ENCODE data around the gene ARL2BP.
"Not testable (repeated sequence)": the region's sequence is repeated elsewhere in the genome, so short reads cannot be mapped to it uniquely, and the experiment has no call there.

The ARL2BP gene

DNA sequence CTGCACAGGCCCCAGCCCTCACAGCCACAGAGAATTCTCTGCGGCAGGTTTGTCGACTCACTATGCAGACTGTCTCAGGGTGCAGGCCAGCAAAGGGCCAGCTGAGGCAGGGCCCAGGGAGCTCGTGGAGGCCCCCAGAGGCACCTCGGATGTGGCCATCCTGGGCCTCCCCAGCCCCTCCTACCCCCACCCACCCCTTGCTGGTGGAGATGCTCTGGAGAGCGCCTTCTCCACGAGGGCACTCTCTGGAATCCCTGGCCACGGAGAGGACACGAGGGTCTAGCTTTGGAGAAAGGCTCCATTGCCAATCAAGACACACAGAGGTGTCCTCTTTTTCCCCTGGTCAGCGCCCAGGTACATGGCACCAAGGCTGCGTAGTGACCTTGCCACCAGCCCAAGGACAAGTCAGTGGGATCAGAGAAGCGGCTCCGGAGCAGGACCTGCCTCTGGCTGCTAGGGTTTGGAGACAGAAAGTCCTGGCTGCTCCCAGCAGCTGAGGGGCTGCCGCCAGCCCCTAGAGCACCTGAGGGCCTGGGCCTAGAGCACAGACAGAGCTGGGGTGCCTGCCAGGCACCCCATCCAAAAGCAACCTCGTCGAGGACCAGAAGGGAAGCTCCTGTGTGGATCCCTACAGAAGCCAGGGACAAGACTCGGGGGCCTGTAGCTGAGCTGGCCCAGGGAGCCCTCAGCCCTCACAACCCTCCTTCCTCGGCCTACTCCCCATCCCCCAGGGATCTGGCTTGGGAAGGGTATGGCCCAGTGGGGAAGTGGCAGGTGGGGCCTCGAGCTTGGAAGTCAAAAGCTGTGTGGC lies 18.7 kb downstream of the ARL2BP start:
- DNase-seq (ENCODE audit: low read depth in 2 of 3, low spot score in 2 of 3): no peak

DNA sequence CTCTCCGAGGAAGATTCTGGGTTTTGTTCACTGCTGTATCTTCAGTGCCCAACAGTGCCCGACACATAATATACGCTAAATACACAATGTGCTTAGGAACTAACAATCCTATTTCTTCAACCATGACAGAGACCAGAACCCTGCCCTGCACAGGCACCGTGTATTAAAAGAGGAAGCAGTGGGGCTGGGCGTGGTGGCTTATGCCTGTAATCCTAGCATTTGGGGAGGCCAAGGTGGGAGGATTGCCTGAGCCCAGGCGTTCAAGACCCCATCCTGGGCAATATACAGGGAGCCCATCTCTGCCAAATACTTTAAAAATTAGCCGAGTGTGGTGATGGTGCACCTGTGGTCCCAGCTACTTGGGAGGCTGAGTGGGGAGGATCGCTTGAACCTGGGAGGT lies 19.3 kb downstream of the ARL2BP start:
- no peak for DNase-seq (ENCODE audit: low read depth in 2 of 3, low spot score in 2 of 3)

DNA sequence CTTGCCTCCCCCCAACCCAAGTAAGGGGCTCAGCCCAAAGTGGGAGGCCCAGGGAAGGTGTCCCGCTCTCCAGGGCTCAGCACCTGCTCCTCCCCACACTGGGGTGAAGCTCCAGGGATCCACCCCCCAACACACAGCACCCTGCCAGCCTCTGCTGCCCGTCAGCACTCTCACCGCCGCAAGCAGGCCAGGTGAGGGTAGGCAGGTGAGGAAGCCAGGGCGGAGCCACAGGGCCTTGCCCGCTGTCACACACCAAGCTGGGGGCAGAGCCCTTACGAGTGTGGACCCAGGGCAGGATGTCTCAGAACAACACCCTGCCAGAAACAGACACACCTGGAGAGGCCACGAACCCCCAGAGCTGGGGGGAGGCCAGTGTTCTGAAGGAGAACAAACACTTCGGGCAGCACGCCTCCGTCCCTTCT lies 19.9 kb downstream of the ARL2BP start:
- DNase-seq (ENCODE audit: low read depth in 2 of 3, low spot score in 2 of 3): no peak

DNA sequence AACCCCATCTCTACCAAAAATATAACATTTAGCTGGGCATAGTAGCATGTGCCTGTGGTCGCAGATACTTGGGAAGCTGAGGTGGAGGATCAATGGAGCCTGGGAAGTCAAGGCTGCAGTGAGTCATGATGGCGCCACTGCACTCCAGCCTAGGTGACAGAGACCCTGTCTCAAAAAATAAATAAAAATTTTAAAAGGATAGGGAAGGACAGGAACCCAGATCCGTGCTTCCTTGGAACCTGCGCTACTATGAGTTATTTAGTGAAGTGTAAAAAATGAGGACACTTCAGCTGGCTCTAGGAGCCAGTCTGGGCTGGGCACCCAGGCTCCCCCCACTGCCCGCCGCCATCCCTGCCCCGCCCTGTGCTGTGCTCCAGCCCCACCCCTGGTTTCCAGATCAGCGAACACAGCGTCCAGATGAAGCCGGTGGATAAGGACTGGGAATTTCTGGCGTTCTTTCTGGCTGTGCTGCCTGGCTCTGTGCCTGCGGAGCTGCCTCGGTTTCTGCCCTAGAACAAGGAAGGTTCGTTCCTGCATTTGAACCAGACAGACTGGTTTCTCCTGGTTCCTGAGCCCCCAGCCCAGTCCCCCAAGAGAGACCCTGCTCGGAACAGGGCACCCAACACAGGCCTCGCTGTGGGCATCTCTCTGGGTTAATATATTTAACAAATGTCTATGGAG lies 20.9 kb downstream of the ARL2BP start:
- no peak for DNase-seq (ENCODE audit: low read depth in 2 of 3, low spot score in 2 of 3)

DNA sequence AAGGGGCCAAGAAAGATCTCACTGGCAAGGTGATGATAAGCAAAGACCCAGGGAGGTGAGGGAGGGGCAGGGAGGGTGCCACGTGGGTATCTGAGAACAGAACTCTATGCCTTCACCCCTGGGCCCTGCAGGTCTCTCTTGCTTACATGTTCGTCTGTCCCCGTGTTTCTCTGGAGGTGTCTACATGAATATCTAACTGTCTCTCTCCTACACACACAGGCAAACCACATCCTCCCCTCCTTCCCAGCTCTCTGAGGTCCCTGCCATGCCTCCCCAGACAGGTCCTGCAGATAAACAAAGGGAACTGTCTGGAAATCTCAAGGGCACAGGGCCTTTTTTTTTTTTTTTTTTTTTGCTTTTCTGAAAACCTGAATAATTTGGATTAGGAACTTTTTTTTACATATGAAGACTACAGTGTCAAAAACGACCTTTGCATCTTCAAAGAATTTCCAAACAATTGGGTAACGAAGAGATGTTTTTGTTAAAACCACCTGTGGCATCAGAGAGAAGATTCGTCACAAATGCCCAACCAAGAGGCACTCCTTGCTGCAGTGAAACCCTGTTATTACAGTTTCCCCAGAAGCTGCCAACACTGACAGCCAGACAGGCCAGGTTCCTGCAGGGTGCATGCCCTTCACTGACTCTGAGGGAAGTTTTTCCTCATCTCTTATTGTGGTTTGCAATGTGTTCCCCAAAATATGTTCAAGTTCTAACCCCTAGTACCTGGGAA lies 21.6 kb downstream of the ARL2BP start:
- DNase-seq (ENCODE audit: low read depth in 2 of 3, low spot score in 2 of 3): no peak

DNA sequence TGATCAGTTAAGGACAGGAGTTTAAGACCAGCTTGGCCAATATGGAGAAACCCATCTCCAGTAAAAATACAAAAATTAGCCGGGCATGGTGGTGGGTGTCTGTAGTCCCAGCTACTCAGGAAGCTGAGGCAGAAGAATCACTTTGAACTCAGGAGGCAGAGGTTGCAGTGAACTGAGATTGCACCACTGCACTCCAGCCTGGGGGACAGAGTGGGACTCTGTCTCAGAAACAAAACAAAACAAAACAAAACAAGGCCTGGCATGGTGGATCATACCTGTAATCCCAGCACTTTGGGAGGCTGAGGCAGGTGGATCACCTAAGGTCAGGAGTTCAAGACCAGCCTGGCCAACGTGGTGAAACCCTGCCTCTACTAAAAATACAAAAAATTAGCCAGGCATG lies 22.3 kb downstream of the ARL2BP start:
- DNase-seq (ENCODE audit: low read depth in 2 of 3, low spot score in 2 of 3): not testable (repeated sequence)

DNA sequence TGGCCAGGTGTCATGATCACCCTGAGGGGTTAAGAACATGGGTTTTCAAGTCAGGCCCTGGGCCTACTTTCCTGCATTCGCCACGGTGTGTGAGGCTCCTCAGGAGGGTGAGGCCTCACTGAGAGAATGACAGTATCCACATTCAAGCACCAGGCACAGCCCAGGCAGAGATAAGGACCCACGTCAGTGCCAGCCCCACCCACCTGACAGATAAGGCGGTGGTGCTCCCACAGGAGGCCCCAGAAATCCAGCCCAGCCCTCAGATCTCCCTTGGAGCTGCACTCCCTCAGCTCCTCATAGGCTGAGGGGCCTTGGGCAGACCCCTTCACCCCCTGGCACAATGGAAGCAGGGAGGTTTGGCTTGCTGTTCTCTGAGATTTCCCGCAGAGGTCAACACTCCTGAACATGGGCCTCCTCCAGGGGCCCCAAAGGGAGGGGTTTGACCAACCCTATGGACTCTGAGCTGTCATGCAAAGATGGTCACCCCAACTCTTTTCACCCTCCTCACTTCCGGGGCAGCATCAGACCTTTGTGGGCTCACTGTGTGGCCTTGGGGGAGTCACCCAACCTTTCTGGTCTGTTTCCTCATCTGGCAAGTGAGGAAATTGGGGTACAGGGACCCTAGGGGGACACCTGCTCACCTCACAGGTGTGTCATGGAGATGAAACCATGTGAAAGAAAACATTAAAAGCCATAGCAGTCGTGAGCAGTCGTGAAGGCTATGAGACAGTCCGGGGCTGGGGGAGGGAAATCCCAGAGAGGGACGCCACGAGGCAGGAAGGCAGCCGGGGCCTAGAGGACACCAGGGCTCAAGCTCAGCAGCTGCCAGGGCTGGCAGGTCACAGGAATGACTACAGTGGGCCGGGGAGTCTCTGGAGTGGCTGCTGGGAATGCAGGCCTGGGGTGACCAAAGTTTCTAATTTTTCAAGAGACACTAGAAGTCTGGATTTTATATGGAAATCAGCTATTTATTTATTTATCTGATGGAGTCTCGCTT lies 24.0 kb downstream of the ARL2BP start:
- DNase-seq (ENCODE audit: low read depth in 2 of 3, low spot score in 2 of 3): no peak

DNA sequence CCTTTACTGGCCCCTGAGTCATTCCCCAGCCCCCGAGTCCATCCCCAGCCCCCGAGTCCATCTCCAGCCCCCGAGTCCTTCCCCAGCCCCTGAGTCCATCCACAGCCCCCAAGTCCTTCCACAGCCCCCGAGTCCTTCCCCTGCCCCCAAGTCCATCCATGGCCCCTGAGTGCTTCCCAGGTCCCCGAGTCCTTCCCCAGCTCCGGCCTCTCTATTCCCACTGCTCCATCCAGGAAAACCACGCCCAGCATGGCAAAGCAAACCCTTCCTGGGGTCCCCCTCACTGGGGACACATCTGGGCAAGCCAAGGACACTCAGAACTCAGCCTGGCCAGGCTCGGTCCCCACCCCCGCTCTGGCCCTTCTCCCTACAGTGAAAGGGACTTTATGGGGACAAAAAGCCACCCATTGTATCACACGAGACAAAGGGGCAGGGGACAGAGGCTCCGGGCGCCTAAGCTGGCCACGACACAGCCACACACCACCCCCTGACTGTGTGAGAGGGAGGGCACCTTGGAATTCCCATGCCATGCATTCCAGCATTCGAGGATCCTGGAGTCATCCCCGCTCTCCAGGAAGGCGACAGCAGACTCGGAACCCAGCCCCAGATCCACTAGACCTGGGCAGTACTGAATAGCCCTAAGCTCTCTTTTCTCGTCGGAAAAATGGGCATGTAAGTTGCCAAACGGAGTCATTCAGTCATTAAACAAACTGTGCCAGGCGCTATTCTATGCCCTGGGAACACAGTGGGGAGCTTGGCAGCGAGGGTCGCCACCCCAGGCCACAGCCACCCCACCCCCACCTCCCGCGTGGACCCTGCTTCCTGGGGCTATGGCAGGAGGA lies 25.4 kb downstream of the ARL2BP start:
- DNase-seq (ENCODE audit: low read depth in 2 of 3, low spot score in 2 of 3): no peak

DNA sequence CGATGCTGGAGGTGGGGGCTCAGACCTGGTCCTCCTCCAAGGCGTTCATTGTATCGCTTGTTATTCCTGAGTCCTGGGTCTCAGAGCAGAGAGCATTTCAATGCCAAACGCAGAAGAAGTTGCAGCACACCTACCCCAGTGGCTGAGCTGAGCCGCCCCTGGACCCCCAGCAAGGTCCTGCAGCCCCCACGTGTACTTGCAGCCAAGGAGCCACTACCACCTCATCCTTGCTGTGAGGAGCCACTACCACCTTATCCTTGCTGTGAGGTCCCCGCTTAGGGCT lies 25.9 kb downstream of the ARL2BP start:
- DNase-seq (ENCODE audit: low read depth in 2 of 3, low spot score in 2 of 3): no peak

DNA sequence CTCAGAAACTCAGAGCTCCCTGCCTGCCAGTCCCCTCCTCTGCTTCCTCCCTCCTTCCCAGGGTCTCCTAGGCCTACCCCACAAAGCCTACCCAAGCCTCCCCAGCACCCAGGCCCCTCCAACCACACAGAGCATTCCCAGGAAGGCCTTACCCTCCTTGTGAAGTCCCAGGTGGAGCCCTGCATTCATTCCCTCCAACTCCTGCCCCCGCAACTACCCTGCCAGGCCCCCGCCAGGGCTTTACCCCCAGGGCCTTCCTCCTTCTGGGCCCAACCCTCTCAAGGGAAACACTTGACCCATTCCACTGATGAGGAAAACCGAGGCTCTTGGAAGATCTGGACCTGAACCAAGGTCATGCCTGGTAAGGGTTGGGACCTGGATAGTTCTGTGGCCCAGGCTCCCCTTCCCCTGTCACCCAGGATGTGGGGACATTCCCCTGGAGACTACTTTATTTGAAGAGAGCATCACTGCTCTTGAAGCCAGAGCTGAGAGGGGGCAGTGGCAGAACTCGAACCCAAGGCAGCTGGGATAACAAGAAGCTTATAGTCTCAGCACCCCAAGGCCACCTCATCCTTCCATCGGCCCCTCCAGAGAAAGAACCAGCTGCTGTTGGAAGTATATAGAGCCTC lies 26.9 kb downstream of the ARL2BP start:
- no peak for DNase-seq (ENCODE audit: low read depth in 2 of 3, low spot score in 2 of 3)

DNA sequence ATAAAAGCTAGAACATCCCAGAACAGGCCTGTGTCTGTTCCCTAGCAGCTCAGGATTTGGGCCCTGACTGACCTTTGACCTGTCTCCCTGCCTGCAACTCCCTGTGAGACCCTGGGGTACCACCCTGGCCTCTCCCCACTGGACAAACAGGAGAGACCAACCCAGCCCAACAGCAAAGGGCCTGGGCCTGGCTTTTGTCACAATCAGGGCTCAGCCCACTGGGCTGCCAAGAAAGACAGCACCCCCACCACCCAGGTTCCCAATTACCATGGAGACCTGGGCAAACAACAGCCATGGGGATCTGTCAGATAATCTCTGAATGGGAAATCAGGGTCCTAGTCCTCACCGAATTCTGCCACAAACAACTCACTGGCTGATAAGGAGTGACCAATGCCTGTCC lies 28.3 kb downstream of the ARL2BP start:
- no peak for DNase-seq (ENCODE audit: low read depth in 2 of 3, low spot score in 2 of 3)

DNA sequence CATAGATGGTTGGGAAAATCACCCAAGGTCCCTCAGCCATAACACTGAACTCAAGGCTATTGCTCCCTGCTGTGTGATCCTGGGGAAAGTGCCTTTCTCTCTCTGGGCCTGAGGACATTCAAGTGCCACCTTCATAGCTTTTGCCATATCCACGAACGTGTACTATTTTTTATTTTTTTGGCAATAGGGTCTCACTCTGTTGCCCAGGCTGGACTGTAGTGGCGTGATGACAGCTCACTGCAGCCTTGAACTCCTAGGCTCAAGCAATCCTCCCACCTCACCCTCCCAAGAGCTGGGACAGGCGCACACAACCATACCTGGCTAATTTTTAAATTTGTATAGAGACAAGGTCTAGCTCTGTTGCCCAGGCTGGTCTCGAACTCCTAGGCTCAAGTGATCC lies 28.8 kb downstream of the ARL2BP start:
- no peak for DNase-seq (ENCODE audit: low read depth in 2 of 3, low spot score in 2 of 3)

DNA sequence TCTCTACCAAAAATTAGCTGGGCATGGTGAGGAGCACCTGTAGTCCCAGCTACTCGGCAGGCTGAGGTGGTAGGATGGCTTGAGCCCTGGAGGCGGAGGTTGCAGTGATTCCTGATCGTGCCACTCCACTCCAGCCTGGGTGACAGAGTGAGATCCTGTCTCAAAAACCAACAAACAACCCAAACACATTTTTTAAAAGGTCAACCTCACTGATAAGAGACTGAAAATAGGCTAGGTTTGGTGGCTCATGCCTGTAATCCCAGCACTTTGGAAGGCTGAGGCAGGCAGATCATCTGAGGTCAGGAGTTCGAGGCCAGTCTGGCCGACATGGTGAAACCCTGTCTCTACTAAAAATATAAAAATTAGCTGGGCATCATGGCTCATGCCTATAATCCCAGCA lies 30.9 kb downstream of the ARL2BP start:
- not testable (repeated sequence) for DNase-seq (ENCODE audit: low read depth in 2 of 3, low spot score in 2 of 3)

DNA sequence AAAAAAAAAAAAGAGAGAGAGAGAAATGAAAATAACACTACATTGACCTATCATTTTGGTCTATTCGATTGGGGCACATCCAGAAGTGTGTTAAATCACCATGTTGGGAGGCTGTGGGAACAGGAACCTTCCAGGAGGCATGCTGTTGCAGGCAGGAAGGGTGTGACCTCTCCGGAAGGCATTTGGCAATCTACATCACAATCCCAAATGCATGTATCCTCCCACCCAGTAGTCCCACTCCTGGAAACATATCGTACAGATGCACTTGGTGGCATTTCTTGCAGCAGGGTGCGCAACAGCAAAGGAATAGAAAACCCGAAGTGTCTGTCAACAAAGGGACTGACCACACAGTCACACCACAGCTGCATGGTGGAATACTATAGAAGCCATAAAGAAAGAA lies 31.5 kb downstream of the ARL2BP start:
- DNase-seq (ENCODE audit: low read depth in 2 of 3, low spot score in 2 of 3): no peak

DNA sequence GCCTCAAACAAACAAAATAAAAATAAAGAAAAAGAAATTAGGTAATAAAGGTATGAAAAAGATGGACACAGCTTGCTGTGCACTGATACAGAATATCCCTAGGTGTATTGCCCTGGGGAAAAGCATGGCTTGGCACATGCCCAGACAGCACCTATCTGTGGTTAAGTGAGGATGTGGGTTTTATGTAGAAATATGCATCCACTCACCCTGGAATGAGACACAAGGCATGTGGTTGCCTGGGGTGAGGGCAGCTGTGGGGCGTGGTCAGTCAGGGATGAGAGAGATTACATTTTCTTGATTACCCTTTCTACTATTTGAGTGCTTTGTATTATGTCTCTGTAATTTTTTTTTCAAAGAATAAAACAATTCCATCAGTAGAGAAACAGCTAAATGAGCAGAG lies 32.5 kb downstream of the ARL2BP start:
- DNase-seq (ENCODE audit: low read depth in 2 of 3, low spot score in 2 of 3): no peak

DNA sequence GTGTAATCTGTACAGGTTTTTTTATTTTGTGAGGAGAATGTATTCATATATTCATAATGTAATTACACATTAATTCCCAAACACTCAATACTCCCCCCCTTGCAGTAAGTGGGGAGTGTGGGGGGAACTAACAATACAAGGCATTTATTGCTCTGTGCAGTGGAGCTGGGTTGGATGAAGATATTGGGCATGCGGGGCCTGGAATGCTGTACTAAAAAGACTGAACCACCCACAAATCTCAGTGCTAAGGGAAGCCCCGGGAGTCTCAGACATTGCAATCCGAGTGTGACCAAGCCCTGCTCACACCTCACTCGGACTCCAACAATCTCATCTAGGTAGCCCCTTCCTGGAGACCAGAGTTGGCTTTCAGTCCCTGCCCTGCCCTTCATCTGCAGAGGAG lies 33.4 kb downstream of the ARL2BP start:
- no peak for DNase-seq (ENCODE audit: low read depth in 2 of 3, low spot score in 2 of 3)

DNA sequence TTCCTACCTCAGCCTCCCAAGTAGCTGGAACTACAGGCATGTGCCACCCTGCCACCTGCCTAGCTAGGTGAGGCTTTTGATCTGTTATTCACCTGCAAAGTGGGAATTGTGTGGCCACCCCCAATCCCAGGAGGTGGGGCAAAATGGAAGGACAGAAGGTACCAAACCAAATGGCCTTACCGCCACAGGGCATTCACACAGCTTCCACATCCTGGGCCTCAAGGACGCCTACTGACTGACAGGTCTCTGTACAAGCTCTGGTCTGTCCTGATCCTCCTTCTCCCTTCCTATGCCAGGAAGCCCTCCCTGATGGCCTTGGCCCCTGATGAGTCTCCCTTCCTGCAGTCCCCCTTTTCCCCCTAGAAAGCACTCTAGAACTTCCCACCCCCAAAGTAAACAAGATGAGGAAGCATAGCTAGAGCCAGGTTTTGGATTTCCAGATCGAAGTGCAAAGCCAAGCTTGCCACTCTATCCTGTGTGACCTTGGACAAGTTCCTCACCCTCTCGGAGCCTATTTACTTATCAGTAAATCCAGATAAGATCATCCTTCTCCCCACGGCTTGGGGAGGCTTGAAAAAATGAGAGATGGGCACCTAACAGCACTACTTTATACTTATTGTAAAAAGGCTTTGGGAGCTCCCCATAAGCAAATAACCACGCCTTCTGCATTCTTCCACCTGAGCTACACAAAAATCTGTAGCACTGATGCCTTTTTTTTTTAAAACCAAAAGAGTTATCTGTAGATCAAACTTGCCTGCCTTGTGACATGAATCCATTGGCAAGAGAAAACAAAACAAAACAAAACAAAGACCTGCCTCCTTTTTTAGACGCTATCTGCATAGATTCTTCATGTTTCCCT lies 35.0 kb downstream of the ARL2BP start:
- DNase-seq (ENCODE audit: low read depth in 2 of 3, low spot score in 2 of 3): no peak

DNA sequence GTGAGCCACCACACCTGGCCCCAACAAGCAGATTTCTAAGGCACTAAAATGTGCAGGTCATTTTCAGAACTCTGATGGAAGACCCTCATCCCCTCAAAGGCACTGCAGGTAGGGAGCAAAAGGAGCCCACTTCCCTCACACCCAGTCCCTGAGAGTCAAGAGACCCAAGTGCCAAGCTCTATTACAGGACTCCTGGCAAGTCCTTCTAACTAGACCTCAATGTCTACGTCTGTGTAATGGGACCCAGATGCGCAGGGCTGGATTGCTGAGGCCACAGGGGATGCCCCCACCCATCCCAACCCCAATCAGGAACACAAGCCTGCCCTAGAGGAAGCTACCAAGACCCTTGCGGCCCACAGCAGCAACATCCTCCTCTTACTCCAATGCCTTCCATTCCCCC lies 36.7 kb downstream of the ARL2BP start:
- no peak for DNase-seq (ENCODE audit: low read depth in 2 of 3, low spot score in 2 of 3)

Measured in activated CD8-positive, alpha-beta memory T cell treated with anti-CD3 and anti-CD28 coated beads for 48 hours (primary cell).